Thoracic aorta (tissue), 2 donors: Measurements from ENCODE around the gene ZEB2. TPM values are rescaled to one million over a fixed set of nuclear protein-coding genes. Genes with fewer than 3 reads are reported as not detected.

Experiments used
- ATAC-seq: fragments of 150-250 bp; one replicate; pipeline ENCODE4 v1.8.0; 2017; ENCODE audit warnings: low read depth; ENCODE audit not compliant: insufficient number of reproducible peaks, low FRiP score
- DNase-seq: peaks from one replicate; pipeline ENCODE4 v3.0.0-alpha.2; 2020; ENCODE audit warnings: low spot score
- H3K27ac ChIP-seq, 2 donors: fragments of 200-600 bp; sonication (generic); 1 replicate in 1 of 2; 2 replicates in 1 of 2; pipeline ENCODE4 v1.5.1; 2016; ENCODE audit warnings: mild to moderate bottlenecking in 2 of 2, moderate library complexity in 2 of 2
- H3K27me3 ChIP-seq: fragments of 200-600 bp; sonication (generic); replicated peaks from 2 replicates; pipeline ENCODE4 v1.6.0; 2016; ENCODE audit warnings: mild to moderate bottlenecking; ENCODE audit not compliant: insufficient read depth
- H3K36me3 ChIP-seq: fragments of 200-600 bp; sonication (generic); one replicate; pipeline ENCODE4 v1.5.1; 2016
- H3K4me1 ChIP-seq, 2 donors: fragments of 200-600 bp; sonication (generic); 1 replicate in 1 of 2; 2 replicates in 1 of 2; pipeline versions ENCODE4 v1.5.1 to v1.6.0; 2016; ENCODE audit warnings: low read depth in 2 of 2, mild to moderate bottlenecking in 1 of 2; ENCODE audit not compliant: control insufficient read depth in 1 of 2
- H3K4me3 ChIP-seq: fragments of 200-600 bp; sonication (generic); 2 replicates; pipeline ENCODE4 v1.5.1; 2016; ENCODE audit warnings: mild to moderate bottlenecking
- H3K9me3 ChIP-seq: fragments of 200-600 bp; sonication (generic); 2 replicates; pipeline ENCODE4 v1.5.1; 2016
- CTCF ChIP-seq: fragments of 200-600 bp; sonication (generic); IDR thresholded peaks from one replicate; pipeline ENCODE4 v1.5.1; 2019; ENCODE audit warnings: antibody characterized with exemption
- total RNA-seq, 2 donors: library from RNA; depleted of rRNA; stranded (reverse); fragments of >200 nt; gene quantifications; one replicate each; pipeline versions ENCODE4 v1.1.0 to v1.2.3, GENCODE V29; 2016

ZEB2 gene
- total RNA-seq, 2 donors from 2014 or later, result 122 to 190 TPM

- Histone ChIP-seq H3K27ac (no peak overlapping the region), H3K4me1 (peaks cover 13 to 20% of the 10 kb centered on the region in 2 donors), H3K9me3 (no peaks in the 10 kb centered on the region), H3K4me3 (no peak overlapping the region), H3K27me3 (no peaks in the 10 kb centered on the region), H3K36me3 (no peaks in the 10 kb centered on the region)
- DNase-seq (no peak), ATAC-seq (no peak)
- no peak for TF ChIP-seq CTCF
Observed at GRCh38 chr2:144348846-144349245, 171.1 kb downstream of the ZEB2 start.

GRCh38 chr2:144346229-144346628, 173.7 kb downstream of the ZEB2 start:
- no peak for TF ChIP-seq CTCF
- Histone ChIP-seq H3K27ac (no peak overlapping the region), H3K9me3 (no peaks in the 10 kb centered on the region), H3K27me3 (no peaks in the 10 kb centered on the region), H3K36me3 (no peaks in the 10 kb centered on the region), H3K4me3 (no peak overlapping the region), H3K4me1 (peaks cover 13 to 18% of the 10 kb centered on the region in 2 donors)
- DNase-seq (no peak), ATAC-seq (no peak)

GRCh38 chr2:144343145-144343544, 176.8 kb downstream of the ZEB2 start:
- H3K27ac ChIP-seq, result no peak overlapping the region
- H3K36me3 ChIP-seq, result no peaks in the 10 kb centered on the region
- DNase-seq (no peak), ATAC-seq (no peak)
- H3K27me3 ChIP-seq, result no peaks in the 10 kb centered on the region
- no peaks in the 10 kb centered on the region for H3K4me1 ChIP-seq
- TF ChIP-seq CTCF, result no peak
- no peak overlapping the region for H3K4me3 ChIP-seq
- H3K9me3 ChIP-seq, result no peaks in the 10 kb centered on the region

- no peak for ATAC-seq
- Histone ChIP-seq H3K4me1 (no peaks in the 10 kb centered on the region), H3K9me3 (no peaks in the 10 kb centered on the region), H3K36me3 (no peaks in the 10 kb centered on the region), H3K4me3 (no peak overlapping the region), H3K27me3 (no peaks in the 10 kb centered on the region), H3K27ac (no peak overlapping the region)
- no peak for TF ChIP-seq CTCF
- no peak for DNase-seq
Observed at GRCh38 chr2:144341538-144341937, 178.4 kb downstream of the ZEB2 start.

- Histone ChIP-seq H3K36me3 (no peaks in the 10 kb centered on the region), H3K4me1 (no peaks in the 10 kb centered on the region), H3K9me3 (no peaks in the 10 kb centered on the region), H3K4me3 (no peak overlapping the region), H3K27me3 (no peaks in the 10 kb centered on the region), H3K27ac (no peak overlapping the region)
- TF ChIP-seq CTCF, result no peak
- DNase-seq (no peak), ATAC-seq (no peak)
Observed at GRCh38 chr2:144339048-144339447, 180.9 kb downstream of the ZEB2 start.
